HepG2 (cell line): ENCODE results near the gene AURKA. TPM values are rescaled to one million over a fixed set of nuclear protein-coding genes. Genes with fewer than 3 reads are reported as not detected.
A peak's percentile ranks its signal among the peaks of the same experiment; 100 is the strongest.

Experiments used
- ARHGAP35 ChIP-seq: sonication (generic); formaldehyde crosslinking; IDR thresholded peaks from 2 replicates; pipeline ENCODE4 v1.9.0; 2022; ENCODE audit warnings: mild to moderate bottlenecking, inconsistent platforms, moderate library complexity, missing genetic modification reagents, borderline replicate concordance
- BRCA1 ChIP-seq: sonication (generic); formaldehyde crosslinking; IDR thresholded peaks from 2 replicates; pipeline ENCODE4 v1.4.0; 2020; ENCODE audit warnings: missing genetic modification reagents
- DPF2 ChIP-seq: sonication (generic); formaldehyde crosslinking; IDR thresholded peaks from 2 replicates; pipeline ENCODE4 v1.4.0; 2020; ENCODE audit warnings: mild to moderate bottlenecking, low read depth, missing genetic modification reagents, borderline replicate concordance
- FLYWCH1 ChIP-seq: sonication (generic); formaldehyde crosslinking; IDR thresholded peaks from 2 replicates; pipeline ENCODE4 v1.8.1; 2023; ENCODE audit warnings: mild to moderate bottlenecking, missing genetic modification reagents
- HDAC2 ChIP-seq: sonication (generic); formaldehyde crosslinking; IDR thresholded peaks from 2 replicates; pipeline ENCODE4 v1.4.0; 2020; ENCODE audit warnings: missing genetic modification reagents
- HOXD1 ChIP-seq: sonication (generic); formaldehyde crosslinking; IDR thresholded peaks from 2 replicates; pipeline ENCODE4 v1.5.0; 2020; ENCODE audit warnings: missing genetic modification reagents
- MED1 ChIP-seq: sonication (generic); formaldehyde crosslinking; IDR thresholded peaks from 2 replicates; pipeline ENCODE4 v1.4.0; 2020; ENCODE audit warnings: missing genetic modification reagents
- MIXL1 ChIP-seq: IDR thresholded peaks from 2 replicates; pipeline ENCODE4 v1.6.1; 2016
- NFATC3 ChIP-seq: sonication (generic); formaldehyde crosslinking; IDR thresholded peaks from 2 replicates; pipeline ENCODE4 v1.5.1; 2020; ENCODE audit warnings: mild to moderate bottlenecking, missing genetic modification reagents
- NFE2L1 ChIP-seq: sonication (generic); formaldehyde crosslinking; IDR thresholded peaks from 2 replicates; pipeline ENCODE4 v1.4.0; 2020; ENCODE audit warnings: missing genetic modification reagents, mild to moderate bottlenecking, borderline replicate concordance
- RARA ChIP-seq: IDR thresholded peaks from 2 replicates; pipeline ENCODE4 v1.6.1; 2016; ENCODE audit warnings: missing genetic modification reagents, missing compliant biosample characterization
- SAP130 ChIP-seq: IDR thresholded peaks from 2 replicates; pipeline ENCODE4 v1.6.1; 2016; ENCODE audit warnings: low read depth
- SPEN ChIP-seq: sonication (generic); formaldehyde crosslinking; IDR thresholded peaks from 2 replicates; pipeline ENCODE4 v1.5.1; 2020; ENCODE audit warnings: low read depth, mild to moderate bottlenecking, missing genetic modification reagents
- ZBTB21 ChIP-seq: sonication (generic); formaldehyde crosslinking; IDR thresholded peaks from 2 replicates; pipeline ENCODE4 v1.4.0; 2020; ENCODE audit warnings: missing genetic modification reagents
- ZNF333 ChIP-seq: sonication (generic); formaldehyde crosslinking; IDR thresholded peaks from 2 replicates; pipeline ENCODE4 v1.4.0; 2020; ENCODE audit warnings: mild to moderate bottlenecking, missing genetic modification reagents, borderline replicate concordance
- ZNF350 ChIP-seq: sonication (generic); formaldehyde crosslinking; IDR thresholded peaks from 2 replicates; pipeline ENCODE4 v1.4.0; 2020; ENCODE audit warnings: mild to moderate bottlenecking, low read depth, missing genetic modification reagents, borderline replicate concordance
- ZNF749 ChIP-seq: sonication (generic); formaldehyde crosslinking; IDR thresholded peaks from 2 replicates; pipeline ENCODE4 v1.8.0; 2022; ENCODE audit warnings: mild to moderate bottlenecking, missing genetic modification reagents, moderate library complexity, borderline replicate concordance
- ZNF777 ChIP-seq: sonication (generic); formaldehyde crosslinking; IDR thresholded peaks from 2 replicates; pipeline ENCODE4 v1.4.0; 2020; ENCODE audit warnings: missing genetic modification reagents
- polyA plus RNA-seq, 8 experiments: library from polyadenylated mRNA; depleted of rRNA in 3 of 8; stranded (reverse) in 7 of 8; unstranded in 1 of 8; fragments of >200 nt; fragmentation: Illumina TruSeq in 4 of 8; extraction: Trizol in 4 of 8; gene quantifications; 2 replicates each; pipeline versions ENCODE4 v1.2.1 to v1.2.3, GENCODE V29; 2011 to 2016; ENCODE audit warnings: low read depth in 4 of 8, missing spikeins in 1 of 8, mixed read lengths in 1 of 8; ENCODE audit not compliant: insufficient read depth in 1 of 8
- total RNA-seq, 5 experiments: library from RNA; depleted of rRNA; stranded (reverse); fragments of >200 nt; fragmentation: Illumina TruSeq; extraction: Trizol; gene quantifications; 2 replicates each; pipeline ENCODE4 v1.2.3, GENCODE V29; 2016; ENCODE audit warnings: low read depth in 1 of 5
- TF ChIP-seq, protein P1 (sequence below): sonication (generic); formaldehyde crosslinking; IDR thresholded peaks from 2 replicates; pipeline ENCODE4 v1.8.0; 2023; ENCODE audit warnings: mild to moderate bottlenecking, missing genetic modification reagents
- TF ChIP-seq, protein P2 (sequence below): sonication (generic); formaldehyde crosslinking; IDR thresholded peaks from 2 replicates; pipeline ENCODE4 v1.4.0; 2020; ENCODE audit warnings: missing genetic modification reagents, borderline replicate concordance
- TF ChIP-seq, protein P3 (sequence below): sonication (generic); formaldehyde crosslinking; IDR thresholded peaks from 2 replicates; pipeline ENCODE4 v1.4.0; 2020; ENCODE audit warnings: missing genetic modification reagents, mild to moderate bottlenecking, borderline replicate concordance
- TF ChIP-seq, protein P4 (sequence below), 2 experiments: IDR thresholded peaks; 2 replicates each; pipeline ENCODE4 v1.6.1; 2011 to 2012; ENCODE audit warnings: low read length in 2 of 2, borderline replicate concordance in 1 of 2, low read depth in 1 of 2, mild to moderate bottlenecking in 1 of 2, moderate library complexity in 1 of 2

The AURKA gene
- total and polyA plus RNA-seq, 2 of the 13 experiments (the other 11 are each of a cell fraction or from before 2014, with no cell fraction given): 96.4 to 224 TPM

DNA sequence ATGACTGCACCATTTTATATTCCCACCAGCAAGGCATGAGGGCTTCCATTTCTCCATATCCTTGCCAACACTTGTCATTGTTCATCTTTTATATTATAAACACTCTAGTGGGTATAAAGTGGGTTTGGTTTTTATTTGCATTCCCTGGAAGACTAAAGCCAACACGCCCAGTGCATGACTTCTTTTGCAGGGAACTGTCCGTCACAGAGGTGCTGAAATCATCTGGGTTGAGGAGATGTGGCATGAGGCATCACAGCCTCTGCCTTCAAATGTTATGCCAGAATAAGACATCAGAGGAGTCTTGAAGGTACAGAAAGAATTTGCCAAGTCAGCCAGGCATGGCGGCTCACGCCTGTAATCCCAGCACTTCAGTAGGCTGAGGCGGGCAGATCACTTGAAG is 63.2 kb downstream of the AURKA start (continued):
- TF ChIP-seq, protein P1, sequence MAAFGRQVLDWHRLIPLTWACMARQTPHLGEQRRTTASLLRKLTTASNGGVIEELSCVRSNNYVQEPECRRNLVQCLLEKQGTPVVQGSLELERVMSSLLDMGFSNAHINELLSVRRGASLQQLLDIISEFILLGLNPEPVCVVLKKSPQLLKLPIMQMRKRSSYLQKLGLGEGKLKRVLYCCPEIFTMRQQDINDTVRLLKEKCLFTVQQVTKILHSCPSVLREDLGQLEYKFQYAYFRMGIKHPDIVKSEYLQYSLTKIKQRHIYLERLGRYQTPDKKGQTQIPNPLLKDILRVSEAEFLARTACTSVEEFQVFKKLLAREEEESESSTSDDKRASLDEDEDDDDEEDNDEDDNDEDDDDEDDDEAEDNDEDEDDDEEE (CRISPR knock-in tag): no peak
- TF ChIP-seq FLYWCH1 (CRISPR knock-in tag) (no peak), ZBTB21 (peak; percentile 24; the same call in 1 of the 2 replicates), ZNF749 (CRISPR knock-in tag) (no peak), SPEN (CRISPR knock-in tag) (peak; percentile 25; the same call in 1 of the 2 replicates), ARHGAP35 (no peak), ZNF777 (CRISPR knock-in tag) (0 out of 2 replicates have a peak, but pooled peaks have one; percentile 26), MIXL1 (CRISPR knock-in tag) (0 out of 2 replicates have a peak, but pooled peaks have one; percentile 45), DPF2 (CRISPR knock-in tag) (no peak), MED1 (CRISPR knock-in tag) (no peak), HOXD1 (CRISPR knock-in tag) (no peak), RARA (CRISPR knock-in tag) (0 out of 2 replicates have a peak, but pooled peaks have one; percentile 33), SAP130 (CRISPR knock-in tag) (peak; percentile 53), NFATC3 (CRISPR knock-in tag) (no peak), ZNF350 (CRISPR knock-in tag) (no peak), NFE2L1 (CRISPR knock-in tag) (no peak), ZNF333 (CRISPR knock-in tag) (no peak), BRCA1 (CRISPR knock-in tag) (peak; percentile 41; the same call in 1 of the 2 replicates), HDAC2 (CRISPR knock-in tag) (peak; percentile 68)
- TF ChIP-seq, protein P2, sequence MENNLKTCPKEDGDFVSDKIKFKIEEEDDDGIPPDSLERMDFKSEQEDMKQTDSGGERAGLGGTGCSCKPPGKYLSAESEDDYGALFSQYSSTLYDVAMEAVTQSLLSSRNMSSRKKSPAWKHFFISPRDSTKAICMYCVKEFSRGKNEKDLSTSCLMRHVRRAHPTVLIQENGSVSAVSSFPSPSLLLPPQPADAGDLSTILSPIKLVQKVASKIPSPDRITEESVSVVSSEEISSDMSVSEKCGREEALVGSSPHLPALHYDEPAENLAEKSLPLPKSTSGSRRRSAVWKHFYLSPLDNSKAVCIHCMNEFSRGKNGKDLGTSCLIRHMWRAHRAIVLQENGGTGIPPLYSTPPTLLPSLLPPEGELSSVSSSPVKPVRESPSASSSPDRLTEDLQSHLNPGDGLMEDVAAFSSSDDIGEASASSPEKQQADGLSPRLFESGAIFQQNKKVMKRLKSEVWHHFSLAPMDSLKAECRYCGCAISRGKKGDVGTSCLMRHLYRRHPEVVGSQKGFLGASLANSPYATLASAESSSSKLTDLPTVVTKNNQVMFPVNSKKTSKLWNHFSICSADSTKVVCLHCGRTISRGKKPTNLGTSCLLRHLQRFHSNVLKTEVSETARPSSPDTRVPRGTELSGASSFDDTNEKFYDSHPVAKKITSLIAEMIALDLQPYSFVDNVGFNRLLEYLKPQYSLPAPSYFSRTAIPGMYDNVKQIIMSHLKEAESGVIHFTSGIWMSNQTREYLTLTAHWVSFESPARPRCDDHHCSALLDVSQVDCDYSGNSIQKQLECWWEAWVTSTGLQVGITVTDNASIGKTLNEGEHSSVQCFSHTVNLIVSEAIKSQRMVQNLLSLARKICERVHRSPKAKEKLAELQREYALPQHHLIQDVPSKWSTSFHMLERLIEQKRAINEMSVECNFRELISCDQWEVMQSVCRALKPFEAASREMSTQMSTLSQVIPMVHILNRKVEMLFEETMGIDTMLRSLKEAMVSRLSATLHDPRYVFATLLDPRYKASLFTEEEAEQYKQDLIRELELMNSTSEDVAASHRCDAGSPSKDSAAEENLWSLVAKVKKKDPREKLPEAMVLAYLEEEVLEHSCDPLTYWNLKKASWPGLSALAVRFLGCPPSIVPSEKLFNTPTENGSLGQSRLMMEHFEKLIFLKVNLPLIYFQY (CRISPR knock-in tag): 0 out of 2 replicates have a peak, but pooled peaks have one; percentile 30
- TF ChIP-seq, protein P3, sequence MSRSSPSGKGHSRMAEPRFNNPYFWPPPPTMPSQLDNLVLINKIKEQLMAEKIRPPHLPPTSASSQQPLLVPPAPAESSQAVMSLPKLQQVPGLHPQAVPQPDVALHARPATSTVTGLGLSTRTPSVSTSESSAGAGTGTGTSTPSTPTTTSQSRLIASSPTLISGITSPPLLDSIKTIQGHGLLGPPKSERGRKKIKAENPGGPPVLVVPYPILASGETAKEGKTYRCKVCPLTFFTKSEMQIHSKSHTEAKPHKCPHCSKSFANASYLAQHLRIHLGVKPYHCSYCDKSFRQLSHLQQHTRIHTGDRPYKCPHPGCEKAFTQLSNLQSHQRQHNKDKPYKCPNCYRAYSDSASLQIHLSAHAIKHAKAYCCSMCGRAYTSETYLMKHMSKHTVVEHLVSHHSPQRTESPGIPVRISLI (CRISPR knock-in tag): no peak
- TF ChIP-seq, protein P4, sequence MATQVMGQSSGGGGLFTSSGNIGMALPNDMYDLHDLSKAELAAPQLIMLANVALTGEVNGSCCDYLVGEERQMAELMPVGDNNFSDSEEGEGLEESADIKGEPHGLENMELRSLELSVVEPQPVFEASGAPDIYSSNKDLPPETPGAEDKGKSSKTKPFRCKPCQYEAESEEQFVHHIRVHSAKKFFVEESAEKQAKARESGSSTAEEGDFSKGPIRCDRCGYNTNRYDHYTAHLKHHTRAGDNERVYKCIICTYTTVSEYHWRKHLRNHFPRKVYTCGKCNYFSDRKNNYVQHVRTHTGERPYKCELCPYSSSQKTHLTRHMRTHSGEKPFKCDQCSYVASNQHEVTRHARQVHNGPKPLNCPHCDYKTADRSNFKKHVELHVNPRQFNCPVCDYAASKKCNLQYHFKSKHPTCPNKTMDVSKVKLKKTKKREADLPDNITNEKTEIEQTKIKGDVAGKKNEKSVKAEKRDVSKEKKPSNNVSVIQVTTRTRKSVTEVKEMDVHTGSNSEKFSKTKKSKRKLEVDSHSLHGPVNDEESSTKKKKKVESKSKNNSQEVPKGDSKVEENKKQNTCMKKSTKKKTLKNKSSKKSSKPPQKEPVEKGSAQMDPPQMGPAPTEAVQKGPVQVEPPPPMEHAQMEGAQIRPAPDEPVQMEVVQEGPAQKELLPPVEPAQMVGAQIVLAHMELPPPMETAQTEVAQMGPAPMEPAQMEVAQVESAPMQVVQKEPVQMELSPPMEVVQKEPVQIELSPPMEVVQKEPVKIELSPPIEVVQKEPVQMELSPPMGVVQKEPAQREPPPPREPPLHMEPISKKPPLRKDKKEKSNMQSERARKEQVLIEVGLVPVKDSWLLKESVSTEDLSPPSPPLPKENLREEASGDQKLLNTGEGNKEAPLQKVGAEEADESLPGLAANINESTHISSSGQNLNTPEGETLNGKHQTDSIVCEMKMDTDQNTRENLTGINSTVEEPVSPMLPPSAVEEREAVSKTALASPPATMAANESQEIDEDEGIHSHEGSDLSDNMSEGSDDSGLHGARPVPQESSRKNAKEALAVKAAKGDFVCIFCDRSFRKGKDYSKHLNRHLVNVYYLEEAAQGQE (IDR thresholded peaks at IDR 0.05; ENCODE audit: borderline replicate concordance in 1 of 2, low read depth in 1 of 2, low read length in 2 of 2): peak; percentile 71 to 98
